HEK293T (cell line): ENCODE results near the gene SNX24.

ENCODE experiments used
- ARNT ChIP-seq: fragments of 450-650 bp; IDR thresholded peaks from 2 replicates; pipeline ENCODE4 v1.6.1; 2017; ENCODE audit warnings: mild to moderate bottlenecking
- BHLHE40 ChIP-seq: fragments of 450-650 bp; IDR thresholded peaks from 2 replicates; pipeline ENCODE4 v1.6.1; 2016; ENCODE audit warnings: mild to moderate bottlenecking, moderate library complexity, borderline replicate concordance
- ELF4 ChIP-seq: fragments of 450-650 bp; IDR thresholded peaks from 2 replicates; pipeline ENCODE4 v1.6.1; 2017; ENCODE audit warnings: antibody characterized with exemption
- FOXA1 ChIP-seq: fragments of 450-650 bp; IDR thresholded peaks from 2 replicates; pipeline ENCODE4 v1.6.1; 2016; ENCODE audit warnings: mild to moderate bottlenecking
- FOXM1 ChIP-seq: fragments of 450-650 bp; IDR thresholded peaks from 2 replicates; pipeline ENCODE4 v1.6.1; 2017; ENCODE audit warnings: mild to moderate bottlenecking, borderline replicate concordance
- L3MBTL2 ChIP-seq: fragments of 450-650 bp; conservative IDR thresholded peaks from 2 replicates; pipeline ENCODE4 v1.6.1; 2016; ENCODE audit warnings: mild to moderate bottlenecking
- LEF1 ChIP-seq: fragments of 450-650 bp; IDR thresholded peaks from 2 replicates; pipeline ENCODE4 v1.6.1; 2017; ENCODE audit warnings: mild to moderate bottlenecking, borderline replicate concordance
- NFRKB ChIP-seq: fragments of 450-650 bp; IDR thresholded peaks from 2 replicates; pipeline ENCODE4 v1.6.1; 2016; ENCODE audit warnings: mild to moderate bottlenecking, moderate library complexity
- SP1 ChIP-seq: fragments of 450-650 bp; IDR thresholded peaks from 2 replicates; pipeline ENCODE4 v1.6.1; 2017
- TARDBP ChIP-seq: fragments of 450-650 bp; IDR thresholded peaks from 2 replicates; pipeline ENCODE4 v1.6.1; 2016
- ZNF384 ChIP-seq: fragments of 450-650 bp; IDR thresholded peaks from 2 replicates; pipeline ENCODE4 v1.6.1; 2016

DNA sequence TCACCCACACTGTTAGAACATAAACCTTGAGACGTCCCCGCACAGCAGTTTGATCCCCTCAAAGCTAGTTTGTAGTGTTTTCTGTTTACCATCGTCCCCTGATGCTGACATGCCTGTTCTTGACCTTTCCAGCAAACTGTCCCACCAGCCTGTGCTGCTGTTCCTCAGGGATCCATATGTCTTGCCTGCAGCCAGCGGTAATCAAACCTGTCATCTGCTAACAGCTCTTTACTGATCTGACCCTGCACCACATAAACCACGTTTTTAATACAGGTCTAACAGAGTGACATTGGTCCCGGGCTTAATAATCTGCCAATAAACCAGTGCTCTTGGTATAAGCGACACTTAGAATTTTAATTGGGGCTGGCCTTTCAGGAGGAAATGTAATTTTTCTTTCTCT lies 156.4 kb downstream of the SNX24 start:
- TF ChIP-seq ZNF384 (no peak), FOXA1 (no peak), TARDBP (no peak), L3MBTL2 (no peak), NFRKB (no peak), ELF4 (no peak), SP1 (no peak), BHLHE40 (no peak), ARNT (no peak), FOXM1 (no peak), LEF1 (no peak)
